GM18873 (cell line): Measurements from ENCODE around the gene PINLYP.
"Not testable (repeated sequence)": the region's sequence is repeated elsewhere in the genome, so short reads cannot be mapped to it uniquely, and the experiment has no call there.

ENCODE experiments used
- ATAC-seq: cut with Tn5 transposase; IDR thresholded peaks from one replicate; pipeline ENCODE4 v1.9.1; 2021; ENCODE audit warnings: mild to moderate bottlenecking, moderate library complexity, moderate number of reproducible peaks; ENCODE audit not compliant: unreplicated experiment, low FRiP score

PINLYP gene

GRCh38 chr19:43575955-43576878 is 616 bp downstream of the PINLYP start:
- no peak for ATAC-seq

GRCh38 chr19:43578787-43579186 is 3.2 kb downstream of the PINLYP start:
- ATAC-seq: no peak

- no peak for ATAC-seq
Measured at GRCh38 chr19:43581467-43581866, 5.9 kb downstream of the PINLYP start.

- no peak for ATAC-seq
Measured at GRCh38 chr19:43582495-43582894, 6.9 kb downstream of the PINLYP start.

- no peak for ATAC-seq
Measured at GRCh38 chr19:43584484-43584883, 8.9 kb downstream of the PINLYP start.

- no peak for ATAC-seq
Measured at GRCh38 chr19:43586346-43586745, 10.7 kb downstream of the PINLYP start.

- ATAC-seq: not testable (repeated sequence)
Measured at GRCh38 chr19:43587029-43587428, 11.4 kb downstream of the PINLYP start.

GRCh38 chr19:43589277-43589676 is 13.7 kb downstream of the PINLYP start:
- no peak for ATAC-seq

- no peak for ATAC-seq
Measured at GRCh38 chr19:43589678-43590077, 14.1 kb downstream of the PINLYP start.

- ATAC-seq: no peak
Measured at GRCh38 chr19:43591904-43592772, 16.5 kb downstream of the PINLYP start.

GRCh38 chr19:43592800-43593350 is 17.3 kb downstream of the PINLYP start:
- no peak for ATAC-seq

- ATAC-seq: no peak
Measured at GRCh38 chr19:43594081-43594697, 18.6 kb downstream of the PINLYP start.

- no peak for ATAC-seq
Measured at GRCh38 chr19:43594710-43595604, 19.4 kb downstream of the PINLYP start.

GRCh38 chr19:43595605-43595998 is 20.0 kb downstream of the PINLYP start:
- no peak for ATAC-seq

- peak; percentile 75 for ATAC-seq
Measured at GRCh38 chr19:43595999-43596841, 20.6 kb downstream of the PINLYP start, which contains the start of the genes IRGQ and ZNF576. IRGQ (minus strand) TSS chr19:43596134; CDS start chr19:43595338, 796 bp downstream. ZNF576 (plus strand) TSS chr19:43596595; CDS start chr19:43597109, 514 bp downstream.

- no peak for ATAC-seq
Measured at GRCh38 chr19:43596842-43597461, 21.4 kb downstream of the PINLYP start.

GRCh38 chr19:43597876-43598275 is 22.3 kb downstream of the PINLYP start:
- no peak for ATAC-seq
